Hematopoietic multipotent progenitor cell treated with erythropoietin and hydrocortisone succinate and interleukin-3 and kit ligand, for 17 days (in vitro differentiated cells): ENCODE measurements around the gene TNRC18.
"Not testable (repeated sequence)": the region's sequence is repeated elsewhere in the genome, so short reads cannot be mapped to it uniquely, and the experiment has no call there.

Experiments used
- DNase-seq: peaks from one replicate; pipeline ENCODE4 v3.0.0-alpha.2; 2015; ENCODE audit warnings: low spot score

TNRC18 gene

DNA sequence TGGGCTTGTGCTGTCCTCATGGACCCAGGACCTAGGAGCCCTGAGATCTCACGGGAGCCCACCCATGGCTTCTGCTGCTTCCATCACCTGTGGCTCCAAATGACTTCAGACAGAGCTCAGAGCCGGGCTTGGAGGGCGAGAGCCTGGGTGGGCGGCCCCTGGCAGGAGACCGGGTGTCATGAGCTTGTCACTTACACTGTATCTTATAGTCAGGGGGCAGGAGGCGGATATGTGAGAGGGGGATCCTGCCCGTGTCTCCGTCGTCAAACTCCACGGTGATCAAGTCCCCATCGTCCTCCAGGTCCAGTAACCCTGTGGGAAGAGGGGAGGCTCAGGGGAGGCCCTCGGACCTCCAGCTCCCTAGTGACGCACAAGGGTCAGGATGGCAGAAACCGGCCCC lies 107.9 kb downstream of the TNRC18 start:
- no peak for DNase-seq

DNA sequence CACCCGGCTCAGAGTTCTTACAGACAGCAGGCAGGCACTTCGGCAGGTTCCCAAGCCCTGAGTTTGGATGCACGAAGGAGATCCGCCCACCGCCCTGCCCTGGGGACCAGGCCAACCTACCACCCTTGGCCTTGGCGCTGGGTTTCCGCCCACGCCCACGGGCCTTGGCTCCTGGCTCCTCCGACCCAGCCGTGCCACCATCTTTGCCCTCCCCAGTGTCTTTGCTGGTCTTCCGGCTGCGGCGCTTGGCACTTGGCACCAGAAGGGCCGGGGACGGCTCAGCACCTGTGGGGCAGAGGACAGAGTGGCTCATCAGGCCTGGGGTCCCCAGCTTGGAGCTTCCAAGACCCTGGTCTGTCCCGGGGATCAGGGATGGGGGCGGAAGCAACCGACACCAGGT lies 108.8 kb downstream of the TNRC18 start:
- DNase-seq: no peak

DNA sequence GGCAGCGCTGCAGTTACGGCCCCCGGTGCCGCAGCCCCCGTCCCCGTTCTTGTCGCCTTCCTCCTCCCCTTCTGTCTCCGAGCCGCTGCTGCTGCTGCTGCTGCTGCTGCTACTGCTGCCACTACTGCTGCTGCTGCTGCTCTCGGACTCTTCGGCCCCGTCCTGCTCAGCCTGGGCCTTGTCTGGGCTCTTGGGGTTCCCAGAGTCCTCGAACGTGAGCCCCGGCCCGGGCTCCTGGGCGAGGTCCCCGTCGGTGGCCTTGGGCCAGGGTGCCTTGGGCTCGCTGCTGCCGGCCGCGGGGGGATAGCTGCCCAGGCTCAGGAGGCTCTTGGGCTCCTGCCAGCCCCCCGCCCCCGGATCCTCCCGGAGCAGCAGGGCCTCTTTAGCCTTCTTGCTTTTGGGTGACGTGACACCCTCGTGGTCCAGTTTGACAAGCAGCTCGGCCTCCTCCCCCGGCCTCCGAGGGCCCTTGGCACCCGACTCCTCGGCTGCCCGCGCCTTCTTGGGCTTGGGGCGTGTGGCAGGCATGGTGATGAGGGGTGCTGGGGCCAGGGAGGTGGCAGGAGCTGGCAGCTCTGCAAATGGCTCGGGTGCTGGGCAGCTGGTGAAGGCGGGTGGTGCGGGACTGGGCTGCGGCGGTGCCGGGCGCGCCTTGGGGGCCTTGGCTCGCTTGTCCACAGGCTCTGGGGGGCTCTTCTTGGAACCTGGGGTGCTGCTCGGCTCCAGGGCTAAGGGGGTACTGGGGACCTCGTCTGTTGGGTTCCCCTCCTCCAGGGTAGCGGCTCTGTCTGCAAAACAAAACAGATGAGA lies 110.4 kb downstream of the TNRC18 start:
- DNase-seq: not testable (repeated sequence)

DNA sequence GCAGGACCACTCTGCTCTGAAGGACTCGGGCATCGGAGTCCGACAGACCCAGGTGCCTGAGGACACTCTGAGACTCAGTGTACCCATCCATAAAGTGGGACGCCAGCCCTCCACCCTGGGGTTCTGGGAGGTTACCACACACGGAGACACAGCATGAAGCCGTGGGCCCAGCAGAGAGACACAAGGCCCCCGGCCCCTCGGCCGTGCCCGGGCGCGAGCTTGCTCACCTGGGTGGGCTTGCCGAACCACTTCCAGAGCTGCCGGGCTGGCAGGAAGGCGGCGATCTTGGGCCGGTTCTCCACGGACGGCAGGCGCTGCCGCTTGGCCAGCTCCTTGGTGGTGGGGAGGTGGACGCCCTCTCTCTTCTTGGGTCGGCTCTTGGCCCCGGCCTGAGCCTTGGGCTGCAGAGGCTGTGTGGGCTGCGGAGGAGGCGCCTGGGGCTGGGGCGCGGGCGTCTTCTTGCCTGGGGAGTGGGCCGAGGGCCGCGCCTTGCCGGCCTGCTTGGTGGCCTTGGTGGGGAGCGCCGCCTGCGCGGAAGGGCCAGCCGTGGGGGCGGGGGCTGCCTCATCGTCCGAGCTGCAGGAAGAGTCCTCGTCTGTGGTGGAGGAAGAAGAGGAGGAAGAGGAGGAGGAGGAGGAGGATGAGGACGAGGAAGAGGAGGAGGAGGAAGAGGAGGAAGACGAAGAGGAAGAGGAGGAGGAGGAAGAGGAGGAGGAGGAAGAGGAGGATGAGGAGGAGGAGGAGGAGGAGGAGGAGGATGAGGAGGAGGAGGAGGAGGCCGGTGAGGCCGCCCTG lies 111.2 kb downstream of the TNRC18 start:
- not testable (repeated sequence) for DNase-seq

DNA sequence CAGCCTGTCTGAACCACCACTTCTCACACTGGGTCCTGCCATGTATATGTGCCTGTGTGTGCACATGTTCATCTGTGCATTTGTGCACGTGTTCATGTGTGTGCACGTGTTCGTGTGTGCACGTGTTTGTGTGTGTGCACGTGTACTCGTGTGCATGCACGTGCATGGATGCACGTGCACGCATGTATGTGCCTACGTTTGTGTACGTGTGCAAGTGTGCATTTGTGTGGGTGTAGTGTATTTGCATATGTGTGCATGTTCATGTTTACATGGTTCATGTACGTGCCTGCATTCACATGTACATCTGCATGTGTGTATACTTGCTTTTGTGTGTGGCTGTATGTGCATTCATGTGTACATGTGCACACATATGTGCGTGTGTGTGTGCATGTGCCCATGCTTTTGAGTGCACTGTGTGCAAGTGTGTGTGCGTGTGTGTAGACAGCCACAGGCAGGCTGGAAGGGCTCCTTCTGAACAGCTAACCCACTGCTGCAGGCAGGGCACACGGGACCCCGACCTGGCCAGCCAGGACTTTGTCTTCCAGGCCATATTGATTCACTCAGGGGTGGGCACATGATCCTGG lies 112.7 kb downstream of the TNRC18 start:
- DNase-seq: no peak

DNA sequence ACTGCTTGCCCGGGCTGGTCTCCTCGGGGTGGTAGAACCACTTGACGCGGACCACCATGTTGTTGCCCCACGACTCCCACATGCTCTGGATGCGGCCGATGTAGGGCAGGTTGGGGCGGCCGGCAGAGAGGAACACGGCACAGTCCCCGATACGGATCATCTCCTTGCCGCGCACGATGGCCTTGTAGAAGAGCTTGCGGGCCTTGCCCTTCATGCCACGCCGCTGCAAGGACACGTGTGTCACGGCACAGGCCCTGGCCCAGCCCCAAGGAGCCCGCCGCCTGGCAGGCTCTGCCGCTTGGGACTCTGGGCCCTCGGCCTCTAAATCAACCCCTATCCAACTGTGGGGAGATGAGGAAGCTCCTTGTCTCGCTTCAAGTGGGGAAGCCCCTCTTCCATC lies 114.5 kb downstream of the TNRC18 start:
- DNase-seq: no peak

DNA sequence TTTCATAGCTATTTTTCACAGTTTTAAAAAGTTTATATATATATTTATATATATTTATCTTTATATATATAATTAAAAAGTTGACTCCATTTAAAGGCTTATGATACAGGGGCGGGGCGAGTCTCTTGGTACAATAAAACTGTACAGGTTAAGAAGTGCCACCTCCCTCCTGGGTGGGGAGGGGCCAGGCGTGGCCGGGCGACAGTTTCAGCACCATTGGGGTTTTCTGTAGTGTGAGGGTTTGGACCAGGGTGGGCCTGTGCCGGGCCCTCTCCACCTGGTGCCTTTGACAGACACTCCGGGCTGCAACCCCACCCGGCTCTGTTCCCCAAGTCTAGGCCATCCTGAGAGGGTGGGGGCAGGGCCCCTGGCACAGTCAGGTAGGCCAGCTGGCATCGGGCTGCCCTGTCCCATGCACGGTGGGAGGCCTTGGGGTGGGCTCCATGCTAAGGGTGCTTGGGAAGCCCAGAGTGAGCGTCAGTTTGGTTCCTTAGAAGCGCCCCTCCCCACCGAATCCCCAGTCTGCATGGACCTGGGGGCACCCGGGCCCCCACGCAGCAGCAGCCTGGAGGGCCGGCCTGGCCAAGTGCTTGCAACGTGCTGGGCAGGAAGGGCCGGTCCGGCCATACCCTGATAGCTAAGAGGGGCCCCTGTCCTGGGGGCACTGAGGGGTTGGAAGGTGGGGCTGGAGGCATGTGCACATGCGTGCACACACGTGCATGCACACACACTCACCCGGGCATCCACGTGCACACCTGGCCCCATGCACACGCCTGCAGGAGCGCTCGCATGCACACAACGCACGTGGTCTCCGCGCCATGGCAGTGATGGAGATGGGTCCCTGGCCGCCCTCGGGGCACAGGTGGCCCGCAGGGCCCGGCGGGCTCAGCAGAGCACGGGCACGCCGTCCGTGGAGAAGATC lies 116.2 kb downstream of the TNRC18 start:
- not testable (repeated sequence) for DNase-seq

DNA sequence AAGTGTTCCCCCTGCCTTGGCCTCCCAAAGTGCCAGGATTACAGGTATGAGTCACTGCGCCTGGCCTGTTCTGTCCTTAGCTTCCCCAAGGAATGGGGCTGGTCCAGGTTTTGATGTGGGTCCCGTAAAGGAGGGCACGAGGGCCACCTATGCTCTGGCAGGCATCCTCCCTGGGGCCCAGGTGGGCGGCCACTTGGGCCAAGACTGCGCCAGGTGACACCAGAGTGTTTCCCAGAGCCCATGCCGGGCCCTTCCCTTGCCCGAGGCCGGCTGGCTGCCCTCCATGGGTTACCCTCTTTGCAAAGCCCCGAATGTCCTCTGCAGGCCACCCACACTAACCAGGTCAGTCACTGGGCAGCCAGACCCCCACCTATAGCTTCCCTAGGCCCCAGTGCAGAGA lies 118.6 kb downstream of the TNRC18 start:
- DNase-seq: not testable (repeated sequence)

DNA sequence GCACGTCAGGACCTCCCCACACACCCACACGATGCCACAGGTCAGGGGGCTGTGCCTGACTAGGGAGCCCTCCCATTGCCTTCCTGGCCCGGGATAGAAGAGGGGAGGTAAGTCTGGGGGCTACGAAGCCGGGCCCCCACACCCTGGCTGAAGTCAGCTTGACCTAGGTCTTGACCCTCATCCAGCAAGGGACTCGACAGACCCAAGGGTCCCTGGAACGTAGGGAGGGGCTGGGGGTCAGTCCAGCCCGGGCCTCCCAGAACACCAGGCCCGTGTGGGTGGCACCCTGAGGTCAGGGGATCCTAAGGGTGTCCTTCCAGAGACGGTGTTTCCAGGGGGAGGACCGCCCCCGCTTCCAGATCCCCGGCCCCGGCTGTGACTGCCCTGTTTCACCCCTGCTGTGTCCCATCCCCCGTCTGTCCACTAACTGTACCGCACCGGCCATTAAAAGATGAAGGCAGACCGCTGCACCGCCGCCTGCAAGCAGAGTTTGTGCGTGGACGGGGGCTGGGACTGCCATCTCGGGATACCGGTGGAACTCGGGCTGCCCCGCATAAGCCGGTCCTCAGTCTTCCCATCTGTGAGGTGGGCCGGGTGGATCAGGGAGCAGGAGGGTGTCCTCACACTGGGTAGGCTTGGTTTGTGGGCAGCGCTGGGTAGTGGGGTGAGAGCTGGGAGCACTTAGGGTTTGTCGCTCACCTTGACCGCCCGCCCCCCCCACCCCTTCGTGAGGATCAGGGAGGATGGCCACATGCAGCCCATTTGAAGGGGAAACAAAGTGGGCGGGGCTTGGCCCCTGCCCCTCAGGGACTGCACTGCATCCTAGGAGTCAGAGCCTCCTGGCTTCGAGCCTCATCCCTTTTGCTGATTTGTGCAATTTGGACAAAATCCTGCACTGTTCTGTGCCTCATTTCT lies 119.8 kb downstream of the TNRC18 start:
- no peak for DNase-seq

DNA sequence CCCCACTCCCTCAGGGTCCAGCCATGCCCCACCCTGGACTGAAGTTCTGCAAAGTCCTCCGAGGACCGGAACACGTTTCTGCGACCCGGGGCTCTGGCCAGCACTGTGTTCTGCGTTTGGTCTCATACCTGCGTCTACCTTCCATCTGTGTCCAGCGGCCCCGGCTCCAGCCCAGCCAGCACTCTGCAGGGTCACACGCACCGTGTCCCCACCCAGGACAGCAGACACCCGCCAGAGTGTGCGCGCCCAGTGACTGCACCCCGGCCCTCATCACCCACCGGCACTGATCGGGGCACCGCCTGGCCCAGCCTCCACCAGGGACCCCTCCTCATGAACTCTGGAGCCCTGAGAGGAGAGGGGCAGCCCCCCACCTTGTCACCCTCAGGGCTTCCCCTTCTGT lies 120.6 kb downstream of the TNRC18 start:
- no peak for DNase-seq

DNA sequence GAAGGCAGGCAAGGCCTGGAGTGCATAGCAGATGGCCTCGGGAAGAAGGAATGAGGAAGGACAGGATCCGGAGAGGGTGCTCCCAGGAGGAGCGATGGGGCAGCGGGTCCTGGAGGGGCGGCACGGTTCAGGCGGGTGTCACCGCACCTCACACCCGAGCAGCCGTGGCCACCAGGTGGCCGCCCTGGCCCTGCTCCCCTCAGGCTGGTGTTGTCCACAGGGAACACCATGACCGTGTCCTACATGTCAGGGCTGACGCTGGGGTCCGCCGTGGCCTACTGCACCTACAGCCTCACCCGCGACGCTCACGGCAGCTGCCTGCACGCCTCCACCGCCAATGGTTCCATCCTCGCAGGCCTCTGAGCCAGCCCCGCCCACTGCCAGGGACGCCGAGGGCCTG lies 121.1 kb downstream of the TNRC18 start:
- no peak for DNase-seq

DNA sequence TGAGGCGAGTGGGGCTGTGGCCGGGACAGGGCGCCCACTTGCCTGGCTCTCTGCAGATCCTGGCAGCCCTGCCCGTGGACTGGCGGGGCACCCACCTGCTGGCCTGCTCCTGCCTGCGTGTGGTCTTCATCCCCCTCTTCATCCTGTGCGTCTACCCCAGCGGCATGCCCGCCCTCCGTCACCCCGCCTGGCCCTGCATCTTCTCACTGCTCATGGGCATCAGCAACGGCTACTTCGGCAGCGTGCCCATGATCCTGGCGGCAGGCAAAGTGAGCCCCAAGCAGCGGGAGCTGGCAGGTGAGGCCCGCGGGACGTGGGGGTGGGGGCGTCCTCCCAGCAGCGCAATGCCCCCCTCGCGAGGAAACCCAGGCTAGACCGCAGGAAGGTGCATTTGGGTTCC lies 123.3 kb downstream of the TNRC18 start:
- no peak for DNase-seq

DNA sequence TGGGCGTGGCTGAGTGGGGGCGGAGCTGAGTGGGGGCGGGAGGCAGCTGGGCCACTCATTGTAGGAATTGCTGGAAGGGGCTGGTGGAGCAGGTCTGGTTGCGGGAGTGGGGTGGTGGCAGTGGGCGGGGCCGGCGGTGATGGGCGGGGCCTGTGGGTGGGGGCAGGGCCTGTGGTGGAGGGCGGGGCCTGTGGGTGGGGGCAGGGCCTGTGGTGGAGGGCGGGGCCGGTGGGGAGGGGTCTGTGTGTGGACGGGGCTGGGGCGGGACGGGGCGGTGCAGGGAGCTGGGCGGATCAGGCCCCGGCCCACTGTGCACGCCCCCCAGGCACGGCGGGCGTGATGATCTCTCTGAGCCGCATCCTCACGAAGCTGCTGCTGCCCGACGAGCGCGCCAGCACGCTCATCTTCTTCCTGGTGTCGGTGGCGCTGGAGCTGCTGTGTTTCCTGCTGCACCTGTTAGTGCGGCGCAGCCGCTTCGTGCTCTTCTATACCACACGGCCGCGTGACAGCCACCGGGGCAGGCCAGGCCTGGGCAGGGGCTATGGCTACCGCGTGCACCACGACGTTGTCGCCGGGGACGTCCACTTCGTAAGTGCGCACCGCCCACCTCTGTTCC lies 126.9 kb downstream of the TNRC18 start:
- peak; percentile 15 for DNase-seq

DNA sequence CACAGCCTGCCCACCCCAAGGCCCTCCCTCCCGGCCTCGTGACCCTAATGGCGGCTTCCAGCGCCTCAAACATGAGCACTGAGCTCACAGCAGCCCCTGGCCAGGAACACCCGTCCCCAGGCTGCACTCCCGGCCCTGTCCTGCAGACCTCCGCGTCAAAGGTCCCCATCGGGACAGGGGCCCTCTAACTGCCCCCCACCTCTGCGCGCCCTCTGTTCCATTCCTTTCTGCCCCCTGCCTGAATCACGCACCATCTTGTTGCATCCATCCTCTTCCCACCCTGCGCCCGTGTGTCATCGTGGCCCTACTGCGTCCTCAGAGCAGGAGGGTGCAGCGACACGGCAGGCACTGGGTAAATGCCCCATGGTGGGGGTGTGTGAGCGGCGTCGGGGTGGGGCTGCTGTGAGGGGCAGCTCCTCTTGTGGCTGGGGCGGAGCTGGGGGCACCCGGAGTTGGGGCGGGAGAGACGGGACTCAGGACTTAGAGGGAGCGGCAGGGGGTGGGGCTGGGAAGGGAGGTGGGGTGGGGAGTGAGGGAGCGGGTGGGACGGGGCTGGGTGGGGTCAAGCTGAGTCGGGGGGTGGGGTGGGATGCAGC lies 127.5 kb downstream of the TNRC18 start:
- DNase-seq: no peak

DNA sequence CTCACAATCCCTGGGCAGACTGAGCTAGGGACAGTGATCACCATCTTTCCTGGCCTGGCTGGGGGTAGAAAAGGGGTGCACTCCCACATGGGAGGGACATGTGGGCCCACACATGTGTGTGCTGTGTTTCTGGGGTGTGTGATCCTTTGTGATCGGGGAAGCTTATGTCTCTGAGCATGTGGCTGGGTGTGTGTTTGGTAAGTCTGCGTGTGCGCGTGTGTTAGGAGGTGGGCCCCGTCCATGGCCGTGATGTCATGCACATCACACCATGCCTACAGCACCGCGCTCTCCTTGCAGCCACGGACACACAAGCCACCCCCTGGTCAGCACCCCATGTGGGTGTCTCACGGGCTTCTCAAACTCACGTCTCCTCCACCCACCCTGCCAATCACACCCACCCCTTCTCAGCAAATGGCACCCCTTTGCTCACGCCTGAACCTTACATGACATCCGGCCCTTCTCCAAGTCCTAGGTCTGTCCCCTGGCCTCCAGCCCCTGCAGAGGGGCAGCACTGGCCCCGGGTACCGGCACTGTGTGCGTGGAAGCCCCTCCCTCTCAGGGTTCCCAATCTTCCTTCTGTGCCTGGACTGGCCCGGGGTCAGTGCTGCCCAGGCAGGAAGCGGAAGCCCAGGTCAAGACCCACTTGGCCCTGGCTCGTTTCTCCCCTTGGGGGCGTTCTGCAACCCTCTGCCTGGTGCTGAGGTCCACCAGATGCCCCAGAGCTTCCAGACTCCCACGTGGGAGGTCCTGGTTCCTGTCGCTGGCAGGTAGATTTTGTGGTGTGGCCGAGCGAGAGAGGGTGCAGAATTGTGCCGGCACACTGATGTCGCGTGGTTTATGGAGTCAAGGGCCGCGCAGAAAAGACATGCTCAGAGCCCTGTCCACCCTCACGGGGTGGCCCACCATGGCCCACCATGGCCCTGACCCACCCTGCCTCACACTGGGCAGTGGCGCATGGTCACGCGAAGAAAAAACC lies 128.3 kb downstream of the TNRC18 start:
- DNase-seq: no peak

DNA sequence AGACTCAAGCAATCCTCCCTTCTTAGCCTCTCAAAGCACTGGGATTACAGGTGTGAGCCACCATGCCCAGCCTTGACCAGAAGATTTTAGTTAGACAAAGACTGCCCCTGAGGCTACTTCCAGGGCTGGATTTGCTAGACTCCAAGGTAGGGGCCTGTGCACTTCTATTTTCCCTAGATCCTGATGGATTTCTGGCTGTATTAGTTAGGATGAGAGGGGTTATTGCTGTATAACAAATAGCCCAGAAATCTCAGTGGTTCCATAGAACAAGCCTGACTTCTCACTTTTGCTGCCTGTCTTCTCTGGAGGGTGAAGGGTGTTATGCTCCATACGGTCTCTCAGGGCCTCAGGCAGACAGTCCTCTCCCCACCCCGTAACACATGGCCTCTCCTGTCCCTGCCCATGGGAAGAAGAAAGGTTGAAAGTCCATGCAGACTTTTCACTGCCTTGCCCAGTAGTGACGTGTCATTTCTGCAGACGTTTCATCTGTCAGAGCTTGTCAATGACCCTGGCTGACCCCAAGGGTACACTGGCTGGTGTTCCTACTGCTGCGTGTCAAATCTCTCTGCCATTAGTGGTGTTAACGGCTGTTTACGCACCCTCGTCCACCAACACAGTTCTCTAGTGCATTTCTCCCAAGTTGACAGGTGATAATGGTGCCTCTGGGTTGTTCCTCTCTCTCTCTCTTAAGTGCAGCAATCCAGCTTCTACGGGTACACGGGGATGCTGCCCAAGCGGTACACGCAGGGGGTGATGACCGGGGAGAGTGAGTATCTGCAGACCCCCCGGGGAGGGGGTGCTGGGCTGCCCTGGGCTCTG lies 129.3 kb downstream of the TNRC18 start:
- no peak for DNase-seq

DNA sequence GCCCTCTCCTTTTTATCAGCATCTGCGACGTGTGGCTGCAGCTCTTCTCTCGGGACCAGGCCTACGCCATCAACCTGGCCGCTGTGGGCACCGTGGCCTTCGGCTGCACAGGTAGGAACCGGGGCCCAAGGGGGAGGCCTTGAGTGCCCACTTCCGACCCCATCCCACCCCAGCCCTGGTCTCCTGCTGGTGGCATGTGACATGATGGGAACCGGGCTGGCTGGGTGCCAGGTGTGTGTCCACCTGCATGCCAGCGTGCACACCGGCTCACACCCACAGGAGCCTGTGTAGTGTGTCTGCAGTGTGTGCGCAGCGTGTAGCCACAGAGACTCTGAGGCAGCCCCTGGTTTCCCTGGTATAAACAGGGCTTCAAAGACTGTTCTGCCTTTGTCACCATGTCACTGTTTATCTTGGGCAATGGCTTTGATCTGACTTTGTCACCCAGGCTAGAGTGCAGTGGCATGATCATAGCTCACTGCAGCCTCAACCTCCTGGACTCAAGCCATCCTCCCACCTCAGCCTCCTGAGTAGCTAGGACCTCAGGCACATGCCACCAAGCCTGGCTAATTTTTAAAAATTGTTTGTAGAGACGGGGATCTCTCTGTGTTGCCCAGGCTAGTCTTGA lies 131.8 kb downstream of the TNRC18 start:
- DNase-seq: not testable (repeated sequence)
